Measurements from ENCODE around the gene LSM12.
"Not testable (repeated sequence)": the region's sequence is repeated elsewhere in the genome, so short reads cannot be mapped to it uniquely, and the experiment has no call there.

The LSM12 gene

GRCh38 chr17:44076716-44077594, 10.5 kb upstream of the LSM12 start:
- DNase-seq (ENCODE audit: insufficient read length, low spot score), result no peak
- FAIRE-seq, result no peak

GRCh38 chr17:44075598-44076293, 9.3 kb upstream of the LSM12 start:
- DNase-seq (ENCODE audit: insufficient read length, low spot score) (no peak), FAIRE-seq (no peak)

- DNase-seq (ENCODE audit: insufficient read length, low spot score) (no peak), FAIRE-seq (no peak)
Observed at GRCh38 chr17:44074911-44075285, 8.4 kb upstream of the LSM12 start.

DNA sequence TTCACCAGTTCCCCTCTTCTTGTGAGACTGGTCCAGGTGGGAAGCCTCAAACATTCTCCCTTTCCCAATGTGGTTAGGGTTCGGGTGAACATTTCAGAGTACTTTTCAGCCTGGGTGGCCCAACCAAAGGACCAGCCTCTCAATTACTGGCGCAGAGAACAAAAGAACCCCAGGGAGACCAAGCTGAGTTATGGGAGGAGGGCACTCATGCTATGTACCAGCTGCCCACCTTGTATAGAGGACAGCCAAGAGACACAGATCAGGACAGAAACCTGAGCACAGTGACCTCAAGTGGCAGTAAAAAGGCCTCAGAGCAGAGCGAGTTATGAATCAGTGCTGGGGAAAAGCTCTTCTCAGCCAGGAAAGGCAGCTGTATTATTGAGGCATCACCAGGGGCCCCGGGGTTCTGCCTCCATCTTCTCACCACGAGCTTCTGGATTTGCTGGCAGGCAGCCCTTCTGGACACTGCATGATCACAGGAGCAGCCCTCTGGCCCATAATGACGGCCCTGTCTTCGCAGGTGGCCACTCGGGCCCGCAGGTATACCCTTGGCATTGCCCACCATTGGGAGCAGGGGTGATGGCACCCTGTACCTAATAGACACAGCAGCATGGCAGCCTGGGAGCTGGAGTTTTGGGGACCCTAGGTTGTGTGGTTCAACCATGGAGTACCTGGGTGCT, 7.9 kb upstream of the LSM12 start:
- peak; percentile 40 for FAIRE-seq

DNA sequence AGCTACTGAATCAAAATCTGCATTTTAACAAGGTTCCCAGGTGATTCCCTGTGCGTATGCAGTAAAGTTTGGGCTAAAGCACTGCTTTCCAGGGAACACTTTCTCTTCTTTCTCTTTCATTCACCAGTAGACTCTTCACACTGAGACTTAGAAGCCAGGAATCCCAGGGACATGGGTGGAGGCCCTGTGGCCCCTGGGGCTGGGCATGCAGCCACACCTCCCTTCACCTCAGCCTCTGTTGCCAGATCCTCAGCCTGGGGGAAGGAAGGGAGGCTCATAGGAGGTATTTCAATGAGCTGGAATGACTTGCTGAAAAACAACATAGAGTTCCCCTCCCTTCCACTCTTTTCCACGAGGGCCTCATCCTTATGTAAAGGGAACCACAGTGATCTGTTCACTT, 5.3 kb upstream of the LSM12 start:
- FAIRE-seq (peak; percentile 44), DNase-seq (ENCODE audit: insufficient read length, low spot score) (no peak)

More for the DNA sequence above, 7.9 kb upstream of the LSM12 start:
- DNase-seq (ENCODE audit: insufficient read length, low spot score), result no peak

- DNase-seq (ENCODE audit: insufficient read length, low spot score) (no peak), FAIRE-seq (no peak)
Observed at GRCh38 chr17:44071198-44071520, 4.7 kb upstream of the LSM12 start.

GRCh38 chr17:44070455-44071197, 4.2 kb upstream of the LSM12 start, which contains the start of gene G6PC3:
G6PC3 (plus strand) TSS chr17:44070735; CDS start chr17:44070966, 231 bp downstream.
- peak; percentile 95 for FAIRE-seq
- peak; percentile 99 for DNase-seq (ENCODE audit: insufficient read length, low spot score)

DNA sequence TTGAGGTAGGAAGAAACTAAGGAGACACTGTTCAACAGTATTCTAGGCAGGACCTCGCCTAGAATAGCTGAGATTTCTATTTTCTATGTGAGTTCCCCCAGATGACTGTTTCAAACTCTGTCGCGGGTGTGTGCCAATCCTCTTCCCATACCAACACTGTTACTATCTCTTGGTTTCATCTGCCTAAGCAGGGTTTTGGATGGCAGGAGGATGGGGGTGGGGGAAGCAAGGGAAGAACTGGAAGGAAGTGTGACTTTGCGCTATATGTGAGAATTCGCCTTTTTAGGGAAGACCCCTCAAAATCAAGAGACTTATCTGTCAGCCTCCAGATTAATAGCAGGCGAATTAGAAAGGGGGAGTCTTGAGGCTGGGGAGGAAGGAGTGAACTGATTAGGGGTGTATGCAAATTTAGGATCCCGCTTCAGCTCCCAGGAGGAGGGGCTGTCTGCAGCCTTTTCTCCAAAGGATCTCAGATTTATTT, 3.5 kb upstream of the LSM12 start:
- no peak for FAIRE-seq
- no peak for DNase-seq (ENCODE audit: insufficient read length, low spot score)

GRCh38 chr17:44067545-44067940, 1.1 kb upstream of the LSM12 start:
- DNase-seq (ENCODE audit: insufficient read length, low spot score), result no peak
- no peak for FAIRE-seq

GRCh38 chr17:44065668-44066203, 735 bp downstream of the LSM12 start:
- no peak for FAIRE-seq
- DNase-seq (ENCODE audit: insufficient read length, low spot score), result no peak

DNA sequence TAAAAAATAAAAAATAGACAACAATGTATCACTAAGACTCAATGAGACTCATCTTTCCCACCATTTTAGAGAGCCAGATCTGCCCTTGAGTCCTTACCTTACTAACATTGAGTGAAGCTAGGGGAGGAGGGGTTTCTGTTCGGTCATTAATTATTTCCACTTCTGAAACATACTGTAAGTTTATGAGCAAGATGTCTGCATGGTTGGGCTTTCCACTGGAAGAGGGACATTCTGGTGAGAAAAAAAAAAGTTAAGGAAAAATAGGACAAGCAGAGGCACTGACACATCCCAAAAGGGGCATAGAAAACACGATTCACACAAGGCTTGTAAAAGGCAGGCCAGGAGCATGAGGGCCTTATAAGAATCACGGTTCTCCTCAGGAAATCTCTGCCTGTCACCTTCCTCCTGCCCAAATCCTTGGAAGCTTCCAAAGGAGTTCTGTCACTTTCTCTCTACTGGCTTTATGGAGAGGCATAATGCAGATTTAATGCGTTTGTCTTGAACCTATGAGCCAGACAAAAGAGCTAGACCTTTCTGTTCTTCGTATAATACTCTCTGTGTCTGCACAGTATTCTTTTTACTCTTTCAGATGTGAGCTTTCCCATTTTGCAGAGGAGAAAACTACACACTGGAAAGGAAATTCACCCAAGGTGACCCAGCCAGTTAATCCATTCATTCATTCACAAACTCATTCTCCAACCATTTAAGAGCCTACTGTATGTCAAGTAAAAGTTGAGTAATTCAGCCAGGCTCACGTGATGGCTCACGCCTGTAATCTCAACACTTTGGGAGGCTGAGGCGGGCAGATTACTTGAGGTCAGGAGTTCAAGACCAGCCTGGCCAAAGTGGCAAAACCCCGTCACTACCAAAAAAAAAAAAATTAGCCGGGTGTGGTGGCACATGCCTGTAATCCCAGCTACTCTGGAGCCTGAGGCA, 2.5 kb downstream of the LSM12 start:
- no peak for DNase-seq (ENCODE audit: insufficient read length, low spot score)
- FAIRE-seq, result no peak

DNA sequence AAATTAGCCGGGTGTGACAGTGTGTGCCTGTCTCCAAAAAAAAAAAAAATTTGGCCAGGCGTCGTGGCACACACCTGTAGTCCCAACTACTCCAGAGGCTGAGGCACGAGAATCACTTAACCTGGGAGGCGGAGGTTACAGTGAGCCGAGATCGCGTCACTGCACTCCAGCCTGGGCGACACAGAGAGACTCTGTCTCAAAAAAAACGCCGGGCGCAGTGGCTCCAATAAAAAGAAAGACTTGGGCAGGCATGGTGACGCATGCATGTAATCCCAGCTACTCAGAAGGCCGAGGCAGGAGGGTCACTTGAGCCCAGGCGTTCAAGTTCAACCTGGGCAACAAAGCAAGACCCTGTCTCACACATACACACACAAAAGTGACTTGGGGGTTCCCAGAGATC, 3.6 kb downstream of the LSM12 start:
- DNase-seq (ENCODE audit: insufficient read length, low spot score) (no peak), FAIRE-seq (no peak)

DNA sequence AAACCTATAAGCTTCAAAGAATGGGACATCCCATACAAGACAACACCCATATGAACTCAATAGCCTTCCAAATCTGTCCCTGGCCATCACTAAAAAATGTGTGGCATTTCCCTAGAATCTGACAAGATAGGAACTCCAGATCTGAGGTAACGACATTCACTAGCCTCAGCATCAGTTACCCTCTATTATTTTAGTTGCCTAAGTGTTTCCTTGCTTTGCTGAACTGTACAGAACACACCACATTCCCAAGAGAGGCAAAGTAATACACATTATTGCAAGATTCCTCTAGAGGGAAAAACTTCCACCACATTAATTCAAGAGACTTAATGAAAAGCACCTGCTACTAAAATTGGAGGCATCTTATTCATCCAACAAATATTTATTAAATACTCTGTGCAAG, 5.0 kb downstream of the LSM12 start:
- FAIRE-seq (no peak), DNase-seq (ENCODE audit: insufficient read length, low spot score) (no peak)

- FAIRE-seq (no peak), DNase-seq (ENCODE audit: insufficient read length, low spot score) (no peak)
Observed at GRCh38 chr17:44059101-44059892, 7.2 kb downstream of the LSM12 start.

DNA sequence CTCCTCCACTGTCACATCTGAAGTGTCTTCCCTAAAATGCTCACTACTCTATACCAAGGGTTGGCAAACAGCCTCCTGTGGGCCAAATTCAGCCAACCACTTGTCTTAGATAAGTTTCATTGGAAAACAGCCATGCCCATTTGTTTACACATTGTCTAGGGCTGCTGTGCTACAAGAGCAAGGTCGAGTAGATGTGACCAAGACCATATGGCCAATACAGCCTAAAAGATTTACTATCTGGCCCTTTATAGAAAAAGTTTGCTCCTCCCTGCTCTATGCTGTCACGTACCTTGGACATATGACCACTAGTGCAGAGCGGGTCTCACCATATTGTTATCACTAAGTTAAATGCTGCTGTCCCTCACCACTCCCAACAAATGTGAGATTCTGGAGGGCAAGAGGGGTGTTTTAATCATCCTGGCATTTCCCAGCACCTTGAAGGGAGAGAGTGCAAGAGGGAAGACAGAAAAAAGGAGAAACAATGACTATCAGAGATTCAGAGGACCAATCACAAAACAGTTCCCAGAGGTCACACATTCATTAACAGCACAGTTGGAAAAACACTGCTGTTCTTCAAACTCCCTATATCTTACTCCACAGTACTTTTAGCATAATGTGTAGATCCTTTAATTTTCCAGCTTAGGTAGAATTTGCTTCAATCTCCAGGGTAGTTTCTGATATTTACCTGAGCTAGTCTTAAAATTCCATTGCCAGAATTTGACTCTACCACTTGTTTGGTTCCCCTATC, 13.2 kb downstream of the LSM12 start:
- DNase-seq (ENCODE audit: insufficient read length, low spot score), result no peak
- no peak for FAIRE-seq

DNA sequence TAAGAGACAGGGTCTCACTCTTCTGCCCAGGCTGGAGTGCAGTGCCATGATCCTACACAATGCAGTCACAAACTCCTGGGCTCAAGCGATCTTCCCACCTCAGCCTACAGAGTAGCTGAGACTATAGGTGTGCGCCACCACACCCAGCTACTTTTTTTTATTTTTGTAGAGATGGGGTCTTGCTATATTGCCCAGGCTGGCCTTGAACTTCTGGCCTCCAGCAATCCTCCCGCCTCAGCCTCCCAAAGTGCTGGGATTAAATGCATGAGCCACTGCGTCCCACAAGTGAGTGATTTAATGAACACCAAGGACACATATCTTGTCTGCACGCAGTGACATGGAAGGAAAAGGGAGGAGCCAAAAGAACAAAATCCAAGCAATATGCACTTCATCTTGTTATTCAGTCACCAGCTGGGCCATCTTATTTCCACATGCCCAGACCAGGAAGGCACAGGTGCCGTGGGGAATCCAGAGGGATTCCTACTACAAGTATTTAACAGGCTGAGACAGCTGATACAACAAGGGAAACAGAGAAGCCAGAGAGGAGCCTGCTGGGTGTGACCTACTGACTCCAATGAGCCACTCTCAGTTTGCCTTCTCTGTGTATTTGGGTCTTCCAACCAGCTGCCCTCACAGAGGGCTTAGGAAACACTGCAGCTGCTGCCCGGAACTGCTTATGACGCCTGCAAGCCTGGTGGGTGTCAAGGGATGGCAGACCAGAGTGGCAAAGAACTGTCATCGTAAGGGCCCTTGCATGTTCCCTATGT, 17.0 kb downstream of the LSM12 start:
- DNase-seq (ENCODE audit: insufficient read length, low spot score) (no peak), FAIRE-seq (no peak)

GRCh38 chr17:44046893-44047292, 19.6 kb downstream of the LSM12 start:
- not testable (repeated sequence) for DNase-seq (ENCODE audit: insufficient read length, low spot score)

More at GRCh38 chr17:44046893-44047292, 19.6 kb downstream of the LSM12 start:
- FAIRE-seq, result not testable (repeated sequence)

Measured in HTR-8/SVneo (cell line).